HepG2 (cell line): ENCODE measurements around the gene TNFSF18. TPM values are rescaled to one million over a fixed set of nuclear protein-coding genes. Genes with fewer than 3 reads are reported as not detected.

Source experiments
- ATAC-seq: fragments of 200-7000 bp; cut with Tn5 transposase; 3 replicates; pipeline ENCODE4 v1.9.1; 2020; ENCODE audit warnings: mild to moderate bottlenecking, moderate library complexity
- BruUV-seq: library from RNA; stranded (reverse); fragments of 400-500 nt; replicated peaks from 2 replicates; lab custom pipeline; 2021; lab: Mats Ljungman, UMichigan
- CTCF ChIA-PET: fragments of 300-600 bp; formaldehyde crosslinking; extraction: SDS; loops from one replicate; lab custom pipeline; 2021; ENCODE audit warnings: low total read pairs, inconsistent platforms, low intra/inter-chr PET ratio; lab: Yijun Ruan, JAX
- POLR2A ChIA-PET: fragments of 350-600 bp; sonication (Branson Sonifier 250); formaldehyde crosslinking; loops from one replicate; lab custom pipeline; 2020; ENCODE audit warnings: antibody characterized with exemption, inconsistent platforms; lab: Yijun Ruan, JAX
- DNase-seq: peaks from one replicate; pipeline ENCODE4 v3.0.0-alpha.2; 2015; ENCODE audit warnings: low spot score
- FAIRE-seq: peaks from 3 replicates; lab custom pipeline; 2011; peaks lifted over from hg19 to GRCh38; lab: Jason Lieb, UNC
- H2AFZ ChIP-seq: one replicate; pipeline ENCODE4 v1.6.1; 2011; ENCODE audit warnings: low read length, inconsistent platforms
- H3K27ac ChIP-seq: fragments of 300-600 bp; 3 replicates; pipeline ENCODE4 v1.8.0; 2011; ENCODE audit warnings: mixed run types, mild to moderate bottlenecking, mixed read lengths, low read length, inconsistent platforms; ENCODE audit not compliant: insufficient read depth; ENCODE audit errors: extremely low read length
- H3K27me3 ChIP-seq, 2 experiments: fragments of 200-600 bp in 1 of 2; 2 replicates in 1 of 2; 3 replicates in 1 of 2; pipeline versions ENCODE4 v1.6.0 to v1.8.0; 2011; ENCODE audit warnings: low read length in 2 of 2, mild to moderate bottlenecking in 2 of 2, moderate library complexity in 2 of 2, inconsistent platforms in 1 of 2; ENCODE audit not compliant: insufficient read depth in 2 of 2, control insufficient read depth in 1 of 2
- H3K36me3 ChIP-seq, 2 experiments: fragments of 200-600 bp in 1 of 2; replicated peaks in 1 of 2; 2 replicates in 1 of 2; 3 replicates in 1 of 2; pipeline versions ENCODE4 v1.5.1 to v1.8.0; 2011; ENCODE audit warnings: low read length in 2 of 2, inconsistent platforms in 1 of 2; ENCODE audit not compliant: insufficient read depth in 2 of 2, control insufficient read depth in 1 of 2
- H3K4me1 ChIP-seq: 2 replicates; pipeline ENCODE4 v1.5.1; 2012; ENCODE audit warnings: low read length, inconsistent platforms; ENCODE audit not compliant: insufficient read depth
- H3K4me2 ChIP-seq: 2 replicates; pipeline ENCODE4 v1.6.0; 2011; ENCODE audit warnings: low read depth, low read length, inconsistent platforms
- H3K4me3 ChIP-seq, 3 experiments: fragments of 200-600 bp in 1 of 3; sonication (generic), shearing (Covaris generic) in 1 of 3; replicated peaks in 1 of 3; 2 replicates each; pipeline ENCODE4 v1.5.1; 2011 to 2016; ENCODE audit warnings: low read length in 3 of 3, inconsistent platforms in 2 of 3, low read depth in 2 of 3, mild to moderate bottlenecking in 2 of 3, control low read depth in 1 of 3, mixed read lengths in 1 of 3; ENCODE audit not compliant: insufficient read depth in 1 of 3
- H3K79me2 ChIP-seq: one replicate; pipeline ENCODE4 v1.6.1; 2011; ENCODE audit warnings: low read length, inconsistent platforms; ENCODE audit not compliant: insufficient read depth
- H3K9ac ChIP-seq: 2 replicates; pipeline ENCODE4 v1.6.0; 2011; ENCODE audit warnings: mild to moderate bottlenecking, low read depth, low read length, inconsistent platforms; ENCODE audit not compliant: insufficient read depth
- H3K9me3 ChIP-seq: 2 replicates; pipeline ENCODE4 v1.5.1; 2012; ENCODE audit warnings: mild to moderate bottlenecking, low read length
- H4K20me1 ChIP-seq: 2 replicates; pipeline ENCODE4 v1.6.0; 2011; ENCODE audit warnings: inconsistent platforms, mild to moderate bottlenecking, low read length, moderate library complexity; ENCODE audit not compliant: insufficient read depth
- ARID2 ChIP-seq: sonication (generic); formaldehyde crosslinking; IDR thresholded peaks from 2 replicates; pipeline ENCODE4 v1.8.1; 2022; ENCODE audit warnings: mild to moderate bottlenecking, missing genetic modification reagents, borderline replicate concordance
- ATAD3A ChIP-seq: sonication (generic); formaldehyde crosslinking; IDR thresholded peaks from 2 replicates; pipeline ENCODE4 v1.4.0; 2020; ENCODE audit warnings: missing genetic modification reagents
- EP300 ChIP-seq, 3 experiments: sonication (generic) in 1 of 3; formaldehyde crosslinking in 1 of 3; IDR thresholded peaks; 2 replicates each; pipeline versions ENCODE4 v1.5.1 to v1.6.1; 2011 to 2020; ENCODE audit warnings: low read depth in 2 of 3, low read length in 2 of 3, borderline replicate concordance in 1 of 3, improper control_type of control experiment in 1 of 3, mild to moderate bottlenecking in 1 of 3, missing genetic modification reagents in 1 of 3, moderate library complexity in 1 of 3
- FLYWCH1 ChIP-seq: sonication (generic); formaldehyde crosslinking; IDR thresholded peaks from 2 replicates; pipeline ENCODE4 v1.8.1; 2023; ENCODE audit warnings: mild to moderate bottlenecking, missing genetic modification reagents
- NR2F6 ChIP-seq, 2 experiments: IDR thresholded peaks; 2 replicates each; pipeline ENCODE4 v1.6.1; 2016; ENCODE audit warnings: antibody characterized with exemption in 1 of 2, mild to moderate bottlenecking in 1 of 2
- SIX4 ChIP-seq: sonication (generic); formaldehyde crosslinking; IDR thresholded peaks from 2 replicates; pipeline ENCODE4 v1.4.0; 2020; ENCODE audit warnings: missing genetic modification reagents
- TAF1 ChIP-seq: sonication (generic); formaldehyde crosslinking; IDR thresholded peaks from 2 replicates; pipeline ENCODE4 v1.4.0; 2020; ENCODE audit warnings: missing genetic modification reagents
- TP53 ChIP-seq: sonication (generic); formaldehyde crosslinking; conservative IDR thresholded peaks from 2 replicates; pipeline ENCODE4 v1.4.0; 2020; ENCODE audit warnings: missing genetic modification reagents
- ZFP90 ChIP-seq: sonication (generic); formaldehyde crosslinking; IDR thresholded peaks from 2 replicates; pipeline ENCODE4 v1.8.0; 2022; ENCODE audit warnings: missing genetic modification reagents, mild to moderate bottlenecking, inconsistent platforms, borderline replicate concordance
- WGBS: methylation state at CpG from one replicate; pipeline ENCODE4 v1.1.6; 2017; ENCODE audit warnings: low lambda C conversion rate; 5-methylcytosine and 5-hydroxymethylcytosine counted together
- in situ Hi-C: cut with HindIII; loops from 2 replicates; pipeline ENCODE4 v1.10.0; 2017; ENCODE audit warnings: low pct_unique_long_range_greater_than_20kb; ENCODE audit not compliant: extremely low pct_ligation_motif_present
- intact Hi-C: fragments of 100-400 bp; cut with micrococcal nuclease; formaldehyde crosslinking; loops from one replicate; pipeline ENCODE4 v1.10.0; 2022; ENCODE audit not compliant: unreplicated experiment
- polyA plus RNA-seq, 8 experiments: library from polyadenylated mRNA; depleted of rRNA in 3 of 8; stranded (reverse) in 7 of 8; unstranded in 1 of 8; fragments of >200 nt; fragmentation: Illumina TruSeq in 4 of 8; extraction: Trizol in 4 of 8; gene quantifications; 2 replicates each; pipeline versions ENCODE4 v1.2.1 to v1.2.3, GENCODE V29; 2011 to 2016; ENCODE audit warnings: low read depth in 4 of 8, missing spikeins in 1 of 8, mixed read lengths in 1 of 8; ENCODE audit not compliant: insufficient read depth in 1 of 8
- total RNA-seq, 5 experiments: library from RNA; depleted of rRNA; stranded (reverse); fragments of >200 nt; fragmentation: Illumina TruSeq; extraction: Trizol; gene quantifications; 2 replicates each; pipeline ENCODE4 v1.2.3, GENCODE V29; 2016; ENCODE audit warnings: low read depth in 1 of 5
- TF ChIP-seq, protein P1 (sequence below), 2 experiments: sonication (generic) in 1 of 2; formaldehyde crosslinking in 1 of 2; IDR thresholded peaks; 2 replicates each; pipeline versions ENCODE4 v1.4.0 to v1.6.1; 2018 to 2020; ENCODE audit warnings: missing genetic modification reagents in 2 of 2, borderline replicate concordance in 1 of 2, low read depth in 1 of 2, mild to moderate bottlenecking in 1 of 2, missing biosample characterization in 1 of 2
- TF ChIP-seq, protein P2 (sequence below): sonication (generic); formaldehyde crosslinking; IDR thresholded peaks from 2 replicates; pipeline ENCODE4 v1.5.0; 2020; ENCODE audit warnings: missing genetic modification reagents
- TF ChIP-seq, protein P3 (sequence below): sonication (generic); formaldehyde crosslinking; IDR thresholded peaks from 2 replicates; pipeline ENCODE4 v1.4.0; 2020; ENCODE audit warnings: missing genetic modification reagents
- TF ChIP-seq, protein P4 (sequence below): IDR thresholded peaks from 2 replicates; pipeline ENCODE4 v1.6.1; 2012; ENCODE audit warnings: low read length, improper control_type of control experiment

The TNFSF18 gene
- total and polyA plus RNA-seq, 2 of the 13 experiments (the other 11 are each of a cell fraction or from before 2014, with no cell fraction given), result not detected

DNA sequence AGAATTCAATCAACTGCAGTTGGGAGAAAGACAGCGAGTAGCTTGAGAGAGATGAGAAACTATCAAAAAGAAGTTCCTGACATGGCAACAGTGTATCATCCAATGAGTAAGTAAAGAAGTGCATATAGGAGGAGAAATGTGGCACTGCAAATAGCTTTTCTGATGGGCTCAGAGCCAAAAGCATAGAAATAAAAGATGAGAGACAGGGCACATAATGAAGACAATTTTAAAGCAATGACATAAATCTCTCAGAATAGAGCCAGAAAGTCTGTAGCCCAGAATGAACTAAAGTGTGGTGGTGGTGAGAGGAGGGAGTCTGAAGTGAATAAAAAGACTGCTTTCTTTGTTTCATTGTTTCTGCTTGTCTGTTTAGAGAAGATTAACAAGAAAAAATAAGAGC is 34.3 kb downstream of the TNFSF18 start (continued):
- TF ChIP-seq, protein P1, sequence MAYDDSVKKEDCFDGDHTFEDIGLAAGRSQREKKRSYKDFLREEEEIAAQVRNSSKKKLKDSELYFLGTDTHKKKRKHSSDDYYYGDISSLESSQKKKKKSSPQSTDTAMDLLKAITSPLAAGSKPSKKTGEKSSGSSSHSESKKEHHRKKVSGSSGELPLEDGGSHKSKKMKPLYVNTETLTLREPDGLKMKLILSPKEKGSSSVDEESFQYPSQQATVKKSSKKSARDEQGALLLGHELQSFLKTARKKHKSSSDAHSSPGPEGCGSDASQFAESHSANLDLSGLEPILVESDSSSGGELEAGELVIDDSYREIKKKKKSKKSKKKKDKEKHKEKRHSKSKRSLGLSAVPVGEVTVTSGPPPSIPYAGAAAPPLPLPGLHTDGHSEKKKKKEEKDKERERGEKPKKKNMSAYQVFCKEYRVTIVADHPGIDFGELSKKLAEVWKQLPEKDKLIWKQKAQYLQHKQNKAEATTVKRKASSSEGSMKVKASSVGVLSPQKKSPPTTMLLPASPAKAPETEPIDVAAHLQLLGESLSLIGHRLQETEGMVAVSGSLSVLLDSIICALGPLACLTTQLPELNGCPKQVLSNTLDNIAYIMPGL (CRISPR knock-in tag; IDR thresholded peaks at IDR 0.05; ENCODE audit: borderline replicate concordance in 1 of 2, low read depth in 1 of 2), result no peak
- TF ChIP-seq, protein P2, sequence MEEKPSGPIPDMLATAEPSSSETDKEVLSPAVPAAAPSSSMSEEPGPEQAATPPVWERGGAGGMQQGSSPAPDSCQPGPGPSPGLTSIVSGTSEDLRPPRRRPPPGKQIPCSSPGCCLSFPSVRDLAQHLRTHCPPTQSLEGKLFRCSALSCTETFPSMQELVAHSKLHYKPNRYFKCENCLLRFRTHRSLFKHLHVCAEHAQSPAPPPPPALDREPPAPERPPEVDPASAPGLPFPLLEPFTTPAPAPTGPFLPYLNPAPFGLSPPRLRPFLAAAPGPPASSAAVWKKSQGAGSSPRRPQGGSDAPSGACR (CRISPR knock-in tag), result no peak
- TF ChIP-seq TP53 (CRISPR knock-in tag), result no peak
- TF ChIP-seq ARID2 (CRISPR knock-in tag), result no peak
- no peak for TF ChIP-seq SIX4 (CRISPR knock-in tag)
- no peak for TF ChIP-seq ATAD3A (CRISPR knock-in tag)

DNA sequence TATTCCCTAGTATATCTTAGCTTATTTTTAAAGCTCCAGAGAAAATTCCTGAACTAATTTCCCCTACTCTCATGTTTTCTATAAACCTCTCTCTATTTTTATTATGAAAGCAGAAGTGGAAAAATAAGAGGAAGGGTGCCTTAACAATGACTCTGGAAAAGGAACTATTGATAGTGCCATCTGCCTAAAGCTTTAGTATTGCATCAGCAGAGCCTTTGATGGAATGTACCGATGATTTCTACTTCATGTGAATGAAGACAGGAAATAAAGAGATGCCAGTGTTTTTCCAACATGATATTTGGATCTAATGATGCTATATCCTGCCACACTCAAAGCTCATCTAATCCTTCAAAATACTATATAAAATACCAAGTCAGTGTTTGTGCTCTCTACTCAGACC is 35.1 kb downstream of the TNFSF18 start:
- CTCF ChIA-PET, result no interaction called here
- in situ Hi-C loops, result no loop called here
- H2AFZ ChIP-seq, result no peak overlapping the region
- TF ChIP-seq NR2F6 (IDR thresholded peaks at IDR 0.05), result no peak
- TF ChIP-seq NR2F6 (CRISPR knock-in tag; IDR thresholded peaks at IDR 0.05), result no peak
- TF ChIP-seq TAF1 (CRISPR knock-in tag), result no peak
- TF ChIP-seq ZFP90 (CRISPR knock-in tag), result no peak
- TF ChIP-seq, protein P3, sequence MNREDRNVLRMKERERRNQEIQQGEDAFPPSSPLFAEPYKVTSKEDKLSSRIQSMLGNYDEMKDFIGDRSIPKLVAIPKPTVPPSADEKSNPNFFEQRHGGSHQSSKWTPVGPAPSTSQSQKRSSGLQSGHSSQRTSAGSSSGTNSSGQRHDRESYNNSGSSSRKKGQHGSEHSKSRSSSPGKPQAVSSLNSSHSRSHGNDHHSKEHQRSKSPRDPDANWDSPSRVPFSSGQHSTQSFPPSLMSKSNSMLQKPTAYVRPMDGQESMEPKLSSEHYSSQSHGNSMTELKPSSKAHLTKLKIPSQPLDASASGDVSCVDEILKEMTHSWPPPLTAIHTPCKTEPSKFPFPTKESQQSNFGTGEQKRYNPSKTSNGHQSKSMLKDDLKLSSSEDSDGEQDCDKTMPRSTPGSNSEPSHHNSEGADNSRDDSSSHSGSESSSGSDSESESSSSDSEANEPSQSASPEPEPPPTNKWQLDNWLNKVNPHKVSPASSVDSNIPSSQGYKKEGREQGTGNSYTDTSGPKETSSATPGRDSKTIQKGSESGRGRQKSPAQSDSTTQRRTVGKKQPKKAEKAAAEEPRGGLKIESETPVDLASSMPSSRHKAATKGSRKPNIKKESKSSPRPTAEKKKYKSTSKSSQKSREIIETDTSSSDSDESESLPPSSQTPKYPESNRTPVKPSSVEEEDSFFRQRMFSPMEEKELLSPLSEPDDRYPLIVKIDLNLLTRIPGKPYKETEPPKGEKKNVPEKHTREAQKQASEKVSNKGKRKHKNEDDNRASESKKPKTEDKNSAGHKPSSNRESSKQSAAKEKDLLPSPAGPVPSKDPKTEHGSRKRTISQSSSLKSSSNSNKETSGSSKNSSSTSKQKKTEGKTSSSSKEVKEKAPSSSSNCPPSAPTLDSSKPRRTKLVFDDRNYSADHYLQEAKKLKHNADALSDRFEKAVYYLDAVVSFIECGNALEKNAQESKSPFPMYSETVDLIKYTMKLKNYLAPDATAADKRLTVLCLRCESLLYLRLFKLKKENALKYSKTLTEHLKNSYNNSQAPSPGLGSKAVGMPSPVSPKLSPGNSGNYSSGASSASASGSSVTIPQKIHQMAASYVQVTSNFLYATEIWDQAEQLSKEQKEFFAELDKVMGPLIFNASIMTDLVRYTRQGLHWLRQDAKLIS (CRISPR knock-in tag), result no peak
- TF ChIP-seq, protein P4, sequence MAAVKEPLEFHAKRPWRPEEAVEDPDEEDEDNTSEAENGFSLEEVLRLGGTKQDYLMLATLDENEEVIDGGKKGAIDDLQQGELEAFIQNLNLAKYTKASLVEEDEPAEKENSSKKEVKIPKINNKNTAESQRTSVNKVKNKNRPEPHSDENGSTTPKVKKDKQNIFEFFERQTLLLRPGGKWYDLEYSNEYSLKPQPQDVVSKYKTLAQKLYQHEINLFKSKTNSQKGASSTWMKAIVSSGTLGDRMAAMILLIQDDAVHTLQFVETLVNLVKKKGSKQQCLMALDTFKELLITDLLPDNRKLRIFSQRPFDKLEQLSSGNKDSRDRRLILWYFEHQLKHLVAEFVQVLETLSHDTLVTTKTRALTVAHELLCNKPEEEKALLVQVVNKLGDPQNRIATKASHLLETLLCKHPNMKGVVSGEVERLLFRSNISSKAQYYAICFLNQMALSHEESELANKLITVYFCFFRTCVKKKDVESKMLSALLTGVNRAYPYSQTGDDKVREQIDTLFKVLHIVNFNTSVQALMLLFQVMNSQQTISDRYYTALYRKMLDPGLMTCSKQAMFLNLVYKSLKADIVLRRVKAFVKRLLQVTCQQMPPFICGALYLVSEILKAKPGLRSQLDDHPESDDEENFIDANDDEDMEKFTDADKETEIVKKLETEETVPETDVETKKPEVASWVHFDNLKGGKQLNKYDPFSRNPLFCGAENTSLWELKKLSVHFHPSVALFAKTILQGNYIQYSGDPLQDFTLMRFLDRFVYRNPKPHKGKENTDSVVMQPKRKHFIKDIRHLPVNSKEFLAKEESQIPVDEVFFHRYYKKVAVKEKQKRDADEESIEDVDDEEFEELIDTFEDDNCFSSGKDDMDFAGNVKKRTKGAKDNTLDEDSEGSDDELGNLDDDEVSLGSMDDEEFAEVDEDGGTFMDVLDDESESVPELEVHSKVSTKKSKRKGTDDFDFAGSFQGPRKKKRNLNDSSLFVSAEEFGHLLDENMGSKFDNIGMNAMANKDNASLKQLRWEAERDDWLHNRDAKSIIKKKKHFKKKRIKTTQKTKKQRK, result no peak
- no peak for TF ChIP-seq EP300 (IDR thresholded peaks at IDR 0.05; ENCODE audit: low read depth in 2 of 2, low read length in 2 of 2)
- no peak for TF ChIP-seq EP300 (CRISPR knock-in tag; IDR thresholded peaks at IDR 0.05; ENCODE audit: borderline replicate concordance)
- TF ChIP-seq FLYWCH1 (CRISPR knock-in tag), result no peak

More for the DNA sequence above, 35.1 kb downstream of the TNFSF18 start:
- Histone ChIP-seq H3K79me2 (no peaks in the 10 kb centered on the region), H4K20me1 (no peaks in the 10 kb centered on the region), H3K9me3 (no peaks in the 10 kb centered on the region), H3K27ac (no peak overlapping the region), H3K4me3 (no peak overlapping the region), H3K36me3 (no peaks in the 10 kb centered on the region), H3K4me2 (no peak overlapping the region), H3K4me1 (no peaks in the 10 kb centered on the region), H3K9ac (no peak overlapping the region), H3K27me3 (0 out of 5 replicates have a peak, but pooled peaks cover 0 to 5% of the 10 kb centered on the region in 2 experiments)
- intact Hi-C loops, result no loop called here
- DNase-seq (no peak), FAIRE-seq (no peak), ATAC-seq (no peak)
- POLR2A ChIA-PET, result no interaction called here
- 88% methylated on average over 1 of the region's 1 CpG for WGBS
- no TSS peak for BruUV-seq
